Gastrocnemius medialis (tissue), 4 donors: Measurements from ENCODE around the gene NGEF. TPM values are rescaled to one million over a fixed set of nuclear protein-coding genes. Genes with fewer than 3 reads are reported as not detected.

Source experiments
- ATAC-seq, 2 donors: fragments of 150-250 bp; one replicate each; pipeline ENCODE4 v1.9.1; 2016
- DNase-seq, 2 donors: peaks; one replicate each; pipeline ENCODE4 v3.0.0-alpha.2; 2019
- H3K27ac ChIP-seq, 4 donors: fragments of 200-600 bp; sonication (generic); 1 replicate in 1 of 4; 2 replicates in 3 of 4; pipeline ENCODE4 v1.5.1; 2016 to 2018; ENCODE audit warnings: mild to moderate bottlenecking in 2 of 4, moderate library complexity in 1 of 4
- H3K27me3 ChIP-seq, 3 donors: fragments of 200-600 bp; sonication (generic) in 2 of 3; 1 replicate in 1 of 3; 2 replicates in 2 of 3; pipeline versions ENCODE4 v1.5.1 to v1.6.0; 2016 to 2019; ENCODE audit warnings: mild to moderate bottlenecking in 1 of 3, moderate library complexity in 1 of 3
- H3K36me3 ChIP-seq, 2 donors: fragments of 200-600 bp; sonication (generic) in 1 of 2; one replicate each; pipeline ENCODE4 v1.5.1; 2017 to 2018
- H3K4me1 ChIP-seq, 2 donors: fragments of 200-600 bp; sonication (generic) in 1 of 2; one replicate each; pipeline ENCODE4 v1.5.1; 2016 to 2017; ENCODE audit warnings: mild to moderate bottlenecking in 2 of 2
- H3K4me3 ChIP-seq, 4 donors: fragments of 200-600 bp; sonication (generic) in 3 of 4; 1 replicate in 1 of 4; 2 replicates in 3 of 4; pipeline ENCODE4 v1.5.1; 2016 to 2019; ENCODE audit warnings: mild to moderate bottlenecking in 2 of 4
- H3K9me3 ChIP-seq, 3 donors: fragments of 200-600 bp; sonication (generic) in 2 of 3; 1 replicate in 1 of 3; 2 replicates in 2 of 3; pipeline ENCODE4 v1.5.1; 2016 to 2019
- CTCF ChIP-seq, 5 experiments: fragments of 450-650 bp in 3 of 5; fragments of 200-600 bp in 2 of 5; sonication (generic) in 2 of 5; IDR thresholded peaks in 4 of 5; conservative IDR thresholded peaks in 1 of 5; 1 replicate in 4 of 5; 2 replicates in 1 of 5; pipeline ENCODE4 v1.5.1; 2016 to 2019; ENCODE audit warnings: antibody characterized with exemption in 5 of 5, mild to moderate bottlenecking in 3 of 5, moderate library complexity in 3 of 5
- POLR2A ChIP-seq, 2 donors: fragments of 450-650 bp; IDR thresholded peaks; one replicate each; pipeline ENCODE4 v1.6.1; 2017; ENCODE audit warnings: antibody characterized with exemption in 2 of 2, mild to moderate bottlenecking in 2 of 2, moderate library complexity in 2 of 2
- in situ Hi-C, 4 donors: fragments of 200-750 bp; cut with MboI; loops; one replicate each; pipeline versions ENCODE4 v1.15.0 to v1.8.0; 2017; ENCODE audit warnings: low sequenced_read_pairs in 4 of 4
- intact Hi-C: fragments of 100-400 bp; cut with DNase I; formaldehyde crosslinking; loops from one replicate; pipeline ENCODE4 v1.15.1; 2023; ENCODE audit warnings: low total_unique reads
- total RNA-seq, 4 donors: library from RNA; depleted of rRNA; stranded (reverse); fragments of >200 nt; gene quantifications; one replicate each; pipeline versions ENCODE4 v1.1.0 to v1.2.3, GENCODE V29; 2016

NGEF gene
- total RNA-seq, 4 donors from 2014 or later = 0.66 to 1.5 (median 0.84) TPM; not detected in 1

- H3K9me3 ChIP-seq = no peaks in the 10 kb centered on the region
- no peak for TF ChIP-seq POLR2A (IDR thresholded peaks at IDR 0.05)
- no peak for TF ChIP-seq CTCF (IDR thresholded peaks at IDR 0.05 in 4 of 5, conservative IDR thresholded peaks at IDR 0.05 in 1 of 5)
- H3K36me3 ChIP-seq = peaks cover 0 to 65% of the 10 kb centered on the region in 2 donors
- no peaks in the 10 kb centered on the region for H3K27me3 ChIP-seq
- in situ Hi-C loops = no loop called here
- H3K4me3 ChIP-seq = no peak overlapping the region
- DNase-seq = no peak
- ATAC-seq = no peak
- intact Hi-C loops = no loop called here
- no peak overlapping the region for H3K27ac ChIP-seq
- peaks cover 8 to 14% of the 10 kb centered on the region in 2 donors for H3K4me1 ChIP-seq
Measured at GRCh38 chr2:232833830-232834229, 179.2 kb downstream of the NGEF start.

- in situ Hi-C loops = no loop called here
Measured at GRCh38 chr2:232831496-232831895, 181.6 kb downstream of the NGEF start.

GRCh38 chr2:232829988-232830387, 183.1 kb downstream of the NGEF start:
- Histone ChIP-seq H3K36me3 (peaks cover 0 to 68% of the 10 kb centered on the region in 2 donors), H3K27ac (no peak overlapping the region), H3K4me1 (no peaks in the 10 kb centered on the region), H3K4me3 (no peak overlapping the region), H3K27me3 (no peaks in the 10 kb centered on the region), H3K9me3 (no peaks in the 10 kb centered on the region)
- TF ChIP-seq POLR2A (IDR thresholded peaks at IDR 0.05) = no peak
- TF ChIP-seq CTCF (IDR thresholded peaks at IDR 0.05 in 4 of 5, conservative IDR thresholded peaks at IDR 0.05 in 1 of 5) = no peak
- ATAC-seq = no peak
- in situ Hi-C loops (no loop called here), intact Hi-C loops (no loop called here)
- no peak for DNase-seq

More at GRCh38 chr2:232831496-232831895, 181.6 kb downstream of the NGEF start:
- H3K27me3 ChIP-seq = no peaks in the 10 kb centered on the region
- TF ChIP-seq CTCF (IDR thresholded peaks at IDR 0.05 in 4 of 5, conservative IDR thresholded peaks at IDR 0.05 in 1 of 5) = no peak
- TF ChIP-seq POLR2A (IDR thresholded peaks at IDR 0.05) = no peak
- H3K4me3 ChIP-seq = no peak overlapping the region
- no peak for ATAC-seq
- no peaks in the 10 kb centered on the region for H3K9me3 ChIP-seq
- H3K27ac ChIP-seq = no peak overlapping the region
- H3K4me1 ChIP-seq = peaks cover 3 to 4% of the 10 kb centered on the region in 2 donors
- peaks cover 0 to 70% of the 10 kb centered on the region in 2 donors for H3K36me3 ChIP-seq
- no peak for DNase-seq
- intact Hi-C loops = no loop called here

Other genes starting within 250 kb of the NGEF start
- gene KCNJ13, start 236.7 kb downstream of the NGEF start, total RNA-seq = not detected
- 1 to 10 TPM in 2 of 4 donors, under 1 TPM in 2; 0.12 to 4.1 (median 1.1) TPM for gene SNORC, start 143.0 kb downstream of the NGEF start, total RNA-seq
- gene NEU2, start 19.4 kb upstream of the NGEF start, total RNA-seq = not detected
- 10 to 100 TPM in 1 of 4 donors, 1 to 10 TPM in 3; 1.7 to 18.7 (median 4.9) TPM for gene INPP5D, start 47.1 kb upstream of the NGEF start, total RNA-seq
- 10 to 100 TPM; 20.8 to 36.1 (median 35.9) TPM for gene ATG16L1, start 238.4 kb upstream of the NGEF start, total RNA-seq